K562 (cell line): ENCODE measurements around the gene HNF4A. TPM values are rescaled to one million over a fixed set of nuclear protein-coding genes. Genes with fewer than 3 reads are reported as not detected.

Source experiments
- ARHGAP35 ChIP-seq: fragments of 450-650 bp; IDR thresholded peaks from 2 replicates; pipeline ENCODE4 v1.6.1; 2018; ENCODE audit not compliant: partially characterized antibody
- CREB1 ChIP-seq, 2 experiments: sonication (generic) in 1 of 2; formaldehyde crosslinking in 1 of 2; IDR thresholded peaks; 2 replicates each; pipeline versions ENCODE4 v1.6.1 to v1.8.0; 2012 to 2022; ENCODE audit warnings: inconsistent platforms in 1 of 2, mild to moderate bottlenecking in 1 of 2, missing genetic modification reagents in 1 of 2, moderate library complexity in 1 of 2
- CUX1 ChIP-seq: fragments of 200-800 bp; sonication (Bioruptor generic); IDR thresholded peaks from 2 replicates; pipeline ENCODE4 v1.6.1; 2016; ENCODE audit warnings: missing genetic modification characterization, missing compliant biosample characterization
- ETV5 ChIP-seq: sonication (generic); formaldehyde crosslinking; IDR thresholded peaks from 2 replicates; pipeline ENCODE4 v1.4.0; 2020; ENCODE audit warnings: low read depth, mild to moderate bottlenecking, missing genetic modification reagents
- RREB1 ChIP-seq: fragments of 250-450 bp; sonication (Bioruptor Pico); IDR thresholded peaks from 2 replicates; pipeline ENCODE4 v1.4.0; 2020
- SIN3B ChIP-seq: fragments of 450-650 bp; IDR thresholded peaks from 2 replicates; pipeline ENCODE4 v1.6.1; 2017; ENCODE audit warnings: low read depth, mild to moderate bottlenecking, moderate library complexity
- ZKSCAN1 ChIP-seq: fragments of 150-350 bp; IDR thresholded peaks from 2 replicates; pipeline ENCODE4 v1.6.1; 2016; ENCODE audit warnings: low read depth, low read length
- ZNF766 ChIP-seq: fragments of 200-800 bp; sonication (Bioruptor generic); conservative IDR thresholded peaks from 2 replicates; pipeline ENCODE4 v1.6.1; 2016; ENCODE audit warnings: missing genetic modification characterization, missing compliant biosample characterization
- polyA plus RNA-seq, 8 experiments: library from polyadenylated mRNA; depleted of rRNA in 4 of 8; stranded (reverse) in 5 of 8; unstranded in 3 of 8; fragments of >200 nt; fragmentation: Nextera tagmentation in 2 of 8; fragmentation: Illumina TruSeq in 1 of 8; extraction: Ambion mirVana in 2 of 8; extraction: Trizol in 1 of 8; gene quantifications; 2 replicates each; pipeline versions ENCODE4 v1.2.1 to v1.2.3, GENCODE V29; 2011 to 2014; ENCODE audit warnings: inconsistent platforms in 1 of 8, missing spikeins in 1 of 8
- total RNA-seq, 7 experiments: library from RNA; depleted of rRNA in 6 of 7; stranded (reverse); fragments of >200 nt in 6 of 7; fragmentation: Illumina TruSeq in 2 of 7; extraction: Trizol in 2 of 7; gene quantifications; 2 replicates each; pipeline versions ENCODE4 v1.2.1 to v1.2.3, GENCODE V29; 2011 to 2021; ENCODE audit warnings: low replicate concordance in 1 of 7
- TF ChIP-seq, protein P1 (sequence below): fragments of 450-650 bp; IDR thresholded peaks from 2 replicates; pipeline ENCODE4 v1.7.1; 2018; ENCODE audit warnings: mild to moderate bottlenecking, low read depth; ENCODE audit not compliant: partially characterized antibody

HNF4A gene
- total and polyA plus RNA-seq, 9 of the 15 experiments (the other 6 are each of a cell fraction or from before 2014, with no cell fraction given) = 0.03 to 0.27 (median 0.08) TPM; not detected in 5

GRCh38 chr20:44475694-44476560 lies 120.4 kb downstream of the HNF4A start, which contains the start of gene TTPAL (continued):
- TF ChIP-seq ETV5 (peak; percentile 84), RREB1 (0 out of 2 replicates have a peak, but pooled peaks have one; percentile 55), ZNF766 (CRISPR knock-in tag) (0 out of 2 replicates have a peak, but pooled peaks have one; percentile 46), SIN3B (peak; percentile 55; the same call in 1 of the 2 replicates), ZKSCAN1 (0 out of 2 replicates have a peak, but pooled peaks have one; percentile 11), CREB1 (IDR thresholded peaks at IDR 0.05) (peak; percentile 86), CREB1 (CRISPR knock-in tag; IDR thresholded peaks at IDR 0.05) (peak; percentile 93), CUX1 (CRISPR knock-in tag) (no peak), ARHGAP35 (no peak)
- TF ChIP-seq, protein P1, sequence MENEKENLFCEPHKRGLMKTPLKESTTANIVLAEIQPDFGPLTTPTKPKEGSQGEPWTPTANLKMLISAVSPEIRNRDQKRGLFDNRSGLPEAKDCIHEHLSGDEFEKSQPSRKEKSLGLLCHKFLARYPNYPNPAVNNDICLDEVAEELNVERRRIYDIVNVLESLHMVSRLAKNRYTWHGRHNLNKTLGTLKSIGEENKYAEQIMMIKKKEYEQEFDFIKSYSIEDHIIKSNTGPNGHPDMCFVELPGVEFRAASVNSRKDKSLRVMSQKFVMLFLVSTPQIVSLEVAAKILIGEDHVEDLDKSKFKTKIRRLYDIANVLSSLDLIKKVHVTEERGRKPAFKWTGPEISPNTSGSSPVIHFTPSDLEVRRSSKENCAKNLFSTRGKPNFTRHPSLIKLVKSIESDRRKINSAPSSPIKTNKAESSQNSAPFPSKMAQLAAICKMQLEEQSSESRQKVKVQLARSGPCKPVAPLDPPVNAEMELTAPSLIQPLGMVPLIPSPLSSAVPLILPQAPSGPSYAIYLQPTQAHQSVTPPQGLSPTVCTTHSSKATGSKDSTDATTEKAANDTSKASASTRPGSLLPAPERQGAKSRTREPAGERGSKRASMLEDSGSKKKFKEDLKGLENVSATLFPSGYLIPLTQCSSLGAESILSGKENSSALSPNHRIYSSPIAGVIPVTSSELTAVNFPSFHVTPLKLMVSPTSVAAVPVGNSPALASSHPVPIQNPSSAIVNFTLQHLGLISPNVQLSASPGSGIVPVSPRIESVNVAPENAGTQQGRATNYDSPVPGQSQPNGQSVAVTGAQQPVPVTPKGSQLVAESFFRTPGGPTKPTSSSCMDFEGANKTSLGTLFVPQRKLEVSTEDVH = peak; percentile 50
